ENCODE results near the gene NR2F1-AS1. TPM values are rescaled to one million over a fixed set of nuclear protein-coding genes. Genes with fewer than 3 reads are reported as not detected.

The NR2F1-AS1 gene
- total RNA-seq, 1 donor from 2014 or later, result 6.9 TPM

Other genes starting within 250 kb of the NR2F1-AS1 start
- 4.3 and 5.1 TPM in 2 replicates for gene NR2F1, start 2.0 kb upstream of the NR2F1-AS1 start, total RNA-seq
- 0.43 and 0.54 TPM in 2 replicates for gene POU5F2, start 160.4 kb upstream of the NR2F1-AS1 start, total RNA-seq